Measurements from ENCODE around the gene TBX19. TPM values are rescaled to one million over a fixed set of nuclear protein-coding genes. Genes with fewer than 3 reads are reported as not detected.
A peak's percentile ranks its signal among the peaks of the same experiment; 100 is the strongest.
"Not testable (repeated sequence)": the region's sequence is repeated elsewhere in the genome, so short reads cannot be mapped to it uniquely, and the experiment has no call there.

TBX19 gene
- total RNA-seq, 6 experiments from 2014 or later, result 0.43 to 0.68 (median 0.56) TPM

DNA sequence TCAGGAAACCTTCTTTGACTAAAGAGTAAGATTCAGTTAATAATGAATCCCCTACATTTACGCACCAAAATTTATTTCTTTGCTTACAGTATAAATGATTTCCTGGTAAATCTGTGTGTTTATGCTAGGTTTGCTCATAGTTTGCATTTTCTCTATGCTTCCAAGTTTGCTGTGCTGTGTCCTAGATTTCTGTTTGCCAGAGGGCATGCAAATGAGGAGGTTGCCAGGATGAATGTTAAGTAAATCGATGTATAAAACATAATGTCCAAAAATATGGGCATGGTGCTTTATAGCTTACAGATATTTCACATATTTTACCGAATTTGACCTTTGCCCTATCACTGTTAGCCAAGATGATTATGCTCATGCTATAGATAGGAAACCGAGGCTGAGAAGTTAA lies 63.8 kb downstream of the TBX19 start:
- H3K36me3 ChIP-seq, result no peaks in the 10 kb centered on the region
- WGBS (ENCODE audit: insufficient coverage, low coverage, low lambda C conversion rate, missing lambda C conversion rate), result 36% methylated on average over 4 of the region's 4 CpGs
- no peaks in the 10 kb centered on the region for H3K9me3 ChIP-seq
- no peaks in the 10 kb centered on the region for H3K27me3 ChIP-seq
- TF ChIP-seq POLR2A (IDR thresholded peaks at IDR 0.05), result no peak
- TF ChIP-seq, protein P1, sequence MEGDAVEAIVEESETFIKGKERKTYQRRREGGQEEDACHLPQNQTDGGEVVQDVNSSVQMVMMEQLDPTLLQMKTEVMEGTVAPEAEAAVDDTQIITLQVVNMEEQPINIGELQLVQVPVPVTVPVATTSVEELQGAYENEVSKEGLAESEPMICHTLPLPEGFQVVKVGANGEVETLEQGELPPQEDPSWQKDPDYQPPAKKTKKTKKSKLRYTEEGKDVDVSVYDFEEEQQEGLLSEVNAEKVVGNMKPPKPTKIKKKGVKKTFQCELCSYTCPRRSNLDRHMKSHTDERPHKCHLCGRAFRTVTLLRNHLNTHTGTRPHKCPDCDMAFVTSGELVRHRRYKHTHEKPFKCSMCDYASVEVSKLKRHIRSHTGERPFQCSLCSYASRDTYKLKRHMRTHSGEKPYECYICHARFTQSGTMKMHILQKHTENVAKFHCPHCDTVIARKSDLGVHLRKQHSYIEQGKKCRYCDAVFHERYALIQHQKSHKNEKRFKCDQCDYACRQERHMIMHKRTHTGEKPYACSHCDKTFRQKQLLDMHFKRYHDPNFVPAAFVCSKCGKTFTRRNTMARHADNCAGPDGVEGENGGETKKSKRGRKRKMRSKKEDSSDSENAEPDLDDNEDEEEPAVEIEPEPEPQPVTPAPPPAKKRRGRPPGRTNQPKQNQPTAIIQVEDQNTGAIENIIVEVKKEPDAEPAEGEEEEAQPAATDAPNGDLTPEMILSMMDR (IDR thresholded peaks at IDR 0.05), result no peak
- intact Hi-C loops (cut with DNase I), result no loop called here
- no peak overlapping the region for H3K27ac ChIP-seq
- no peak overlapping the region for H3K4me3 ChIP-seq
- peaks cover 0 to 4% (median 0%) of the 10 kb centered on the region in 4 donors for H3K4me1 ChIP-seq
- ATAC-seq, result peak in 1 of 4 donors; percentile 19
- DNase-seq, result no peak

- H3K9me3 ChIP-seq, result no peaks in the 10 kb centered on the region
- TF ChIP-seq POLR2A (IDR thresholded peaks at IDR 0.05), result no peak
- TF ChIP-seq, protein P1 (IDR thresholded peaks at IDR 0.05), result no peak
- H3K27me3 ChIP-seq, result no peaks in the 10 kb centered on the region
- H3K4me3 ChIP-seq, result no peak overlapping the region
- intact Hi-C loops (cut with DNase I), result no loop called here
- peaks cover 0 to 4% (median 0%) of the 10 kb centered on the region in 4 donors for H3K4me1 ChIP-seq
- H3K36me3 ChIP-seq, result no peaks in the 10 kb centered on the region
- DNase-seq, result no peak
- 100% methylated on average over 1 of the region's 1 CpG for WGBS (ENCODE audit: insufficient coverage, low coverage, low lambda C conversion rate, missing lambda C conversion rate)
- H3K27ac ChIP-seq, result no peak overlapping the region
- ATAC-seq, result no peak
Measured at GRCh38 chr1:168345939-168346338, 65.3 kb downstream of the TBX19 start.

DNA sequence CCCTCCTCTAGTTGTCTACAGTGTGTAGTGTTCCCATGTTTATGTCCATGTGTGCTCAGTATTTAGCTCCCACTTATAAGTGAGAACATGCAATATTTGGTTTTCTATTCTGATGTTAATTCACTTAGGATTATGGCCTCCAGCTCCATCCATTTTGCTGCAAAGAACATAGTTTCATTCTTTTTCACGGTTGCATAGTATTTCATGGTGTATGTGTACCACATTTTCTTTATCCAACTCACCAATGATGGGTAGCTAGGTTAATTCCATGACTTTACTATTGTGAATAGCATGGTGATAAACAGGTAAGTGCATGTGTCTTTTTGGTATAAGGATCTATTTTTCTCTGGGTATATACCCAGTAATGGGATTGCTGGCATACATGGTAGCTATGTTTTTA lies 67.0 kb downstream of the TBX19 start:
- peak overlapping the region in 1 of 3 donors; percentile 41 for H3K27ac ChIP-seq
- peak overlapping the region in 1 of 3 donors; percentile 56 for H3K4me3 ChIP-seq
- H3K4me1 ChIP-seq, result peaks cover 0 to 4% (median 0%) of the 10 kb centered on the region in 4 donors
- intact Hi-C loops (cut with DNase I), result no loop called here
- ATAC-seq (no peak), DNase-seq (no peak)
- H3K9me3 ChIP-seq, result no peaks in the 10 kb centered on the region
- WGBS (ENCODE audit: insufficient coverage, low coverage, low lambda C conversion rate, missing lambda C conversion rate), result 100% methylated on average over 1 of the region's 1 CpG
- no peaks in the 10 kb centered on the region for H3K27me3 ChIP-seq
- no peaks in the 10 kb centered on the region for H3K36me3 ChIP-seq
- TF ChIP-seq POLR2A (IDR thresholded peaks at IDR 0.05), result no peak
- TF ChIP-seq, protein P1 (IDR thresholded peaks at IDR 0.05), result no peak

GRCh38 chr1:168348146-168348709 lies 67.6 kb downstream of the TBX19 start:
- TF ChIP-seq, protein P1 (IDR thresholded peaks at IDR 0.05), result no peak
- TF ChIP-seq POLR2A (IDR thresholded peaks at IDR 0.05), result no peak
- H3K4me3 ChIP-seq, result peak overlapping the region; percentile 28 to 56 (median 55)
- intact Hi-C loops (cut with DNase I), result no loop called here
- 10% methylated on average over 8 of the region's 8 CpGs for WGBS (ENCODE audit: insufficient coverage, low coverage, low lambda C conversion rate, missing lambda C conversion rate)
- no peaks in the 10 kb centered on the region for H3K9me3 ChIP-seq
- ATAC-seq, result peak; percentile 53 to 82 (median 68)
- no peak for DNase-seq
- H3K36me3 ChIP-seq, result no peaks in the 10 kb centered on the region
- no peaks in the 10 kb centered on the region for H3K27me3 ChIP-seq
- peak overlapping the region; percentile 8 to 51 (median 41) for H3K27ac ChIP-seq
- H3K4me1 ChIP-seq, result no peaks in the 10 kb centered on the region

GRCh38 chr1:168354335-168355269 lies 73.9 kb downstream of the TBX19 start:
- intact Hi-C loops (cut with DNase I); H3K9me3 ChIP-seq; DNase-seq; H3K27me3 ChIP-seq; H3K27ac ChIP-seq; H3K4me3 ChIP-seq; H3K36me3 ChIP-seq; ATAC-seq; H3K4me1 ChIP-seq: not testable (repeated sequence)
- 72% methylated on average over 12 of the region's 36 CpGs for WGBS (ENCODE audit: insufficient coverage, low coverage, low lambda C conversion rate, missing lambda C conversion rate)

Data from right lobe of liver (tissue), 6 donors.